ENCODE results near the gene CCDC188. TPM values are rescaled to one million over a fixed set of nuclear protein-coding genes. Genes with fewer than 3 reads are reported as not detected.

Gene CCDC188
- total and polyA plus RNA-seq, 2 of the 8 experiments (the other 6 are each of a cell fraction or from before 2014, with no cell fraction given): not detected

GRCh38 chr22:20177217-20177911 lies 26.5 kb upstream of the CCDC188 start (continued):
- TF ChIP-seq CHD7 (IDR thresholded peaks at IDR 0.05; ENCODE audit: insufficient replicate concordance, low read length) (no peak), TEAD4 (IDR thresholded peaks at IDR 0.05; ENCODE audit: low read depth, low read length) (no peak), SAP30 (IDR thresholded peaks at IDR 0.05; ENCODE audit: insufficient read depth, insufficient replicate concordance, low read length) (no peak), SP1 (IDR thresholded peaks at IDR 0.05; ENCODE audit: low read depth, low read length) (no peak), EGR1 (IDR thresholded peaks at IDR 0.05; ENCODE audit: borderline replicate concordance, low read depth, low read length) (no peak)
